GM19468 (cell line): ENCODE results near the gene HOXA7.

Experiments
- ATAC-seq: cut with Tn5 transposase; IDR thresholded peaks from one replicate; pipeline ENCODE4 v1.9.1; 2021; ENCODE audit warnings: mild to moderate bottlenecking, moderate library complexity, moderate number of reproducible peaks; ENCODE audit not compliant: unreplicated experiment; ENCODE audit errors: extremely low read depth

Gene HOXA7

GRCh38 chr7:27124096-27124901 is 32.2 kb downstream of the HOXA7 start:
- ATAC-seq: no peak

GRCh38 chr7:27123477-27124053 is 32.9 kb downstream of the HOXA7 start:
- no peak for ATAC-seq

- ATAC-seq: no peak
Measured at GRCh38 chr7:27123007-27123476, 33.4 kb downstream of the HOXA7 start.

GRCh38 chr7:27122077-27122910 is 34.2 kb downstream of the HOXA7 start:
- no peak for ATAC-seq

- no peak for ATAC-seq
Measured at GRCh38 chr7:27121684-27122076, 34.8 kb downstream of the HOXA7 start.

GRCh38 chr7:27119412-27119911 is 37.0 kb downstream of the HOXA7 start:
- ATAC-seq: no peak

GRCh38 chr7:27118580-27118979 is 37.9 kb downstream of the HOXA7 start:
- ATAC-seq: no peak

- ATAC-seq: no peak
Measured at GRCh38 chr7:27117887-27118491, 38.5 kb downstream of the HOXA7 start.

GRCh38 chr7:27116962-27117886 is 39.3 kb downstream of the HOXA7 start:
- ATAC-seq: no peak

- ATAC-seq: no peak
Measured at GRCh38 chr7:27116031-27116961, 40.2 kb downstream of the HOXA7 start.

GRCh38 chr7:27115221-27116026 is 41.1 kb downstream of the HOXA7 start:
- no peak for ATAC-seq

- ATAC-seq: no peak
Measured at GRCh38 chr7:27114881-27115220, 41.6 kb downstream of the HOXA7 start.

GRCh38 chr7:27113991-27114769 is 42.3 kb downstream of the HOXA7 start:
- ATAC-seq: no peak

- ATAC-seq: no peak
Measured at GRCh38 chr7:27112955-27113949, 43.2 kb downstream of the HOXA7 start.

- no peak for ATAC-seq
Measured at GRCh38 chr7:27112361-27112760, 44.1 kb downstream of the HOXA7 start.
